DOHH2 (cell line): ENCODE results near the gene LMX1A.
A peak's percentile ranks its signal among the peaks of the same experiment; 100 is the strongest.

ENCODE experiments used
- H3F3A ChIP-seq: fragments of 200-600 bp; sonication (generic), shearing (Covaris generic); 2 replicates; pipeline ENCODE4 v1.6.0; 2016; ENCODE audit warnings: antibody characterized with exemption, mild to moderate bottlenecking; ENCODE audit not compliant: control insufficient read depth, insufficient read depth
- H3K27ac ChIP-seq: fragments of 200-600 bp; sonication (generic); 2 replicates; pipeline ENCODE4 v1.5.1; 2014; ENCODE audit warnings: low read depth, mild to moderate bottlenecking, low read length, moderate library complexity
- H3K27me3 ChIP-seq: fragments of 200-600 bp; sonication (generic); 2 replicates; pipeline ENCODE4 v1.6.1; 2014; ENCODE audit warnings: mild to moderate bottlenecking, low read length, mixed read lengths; ENCODE audit not compliant: control insufficient read depth
- H3K36me3 ChIP-seq: fragments of 200-600 bp; sonication (generic); 2 replicates; pipeline ENCODE4 v1.6.1; 2014; ENCODE audit warnings: mild to moderate bottlenecking, low read length, moderate library complexity, mixed read lengths; ENCODE audit not compliant: control insufficient read depth
- H3K4me1 ChIP-seq: fragments of 200-600 bp; sonication (generic); 2 replicates; pipeline ENCODE4 v1.6.1; 2014; ENCODE audit warnings: mild to moderate bottlenecking, low read length, mixed read lengths; ENCODE audit not compliant: control insufficient read depth
- H3K4me2 ChIP-seq: fragments of 200-600 bp; sonication (generic); 2 replicates; pipeline ENCODE4 v1.6.0; 2014; ENCODE audit warnings: mild to moderate bottlenecking, low read length, moderate library complexity
- H3K4me3 ChIP-seq: fragments of 200-600 bp; sonication (generic); 2 replicates; pipeline ENCODE4 v1.5.1; 2014; ENCODE audit warnings: mild to moderate bottlenecking, low read length, mixed read lengths
- H3K79me2 ChIP-seq: fragments of 200-600 bp; sonication (generic); 2 replicates; pipeline ENCODE4 v1.6.1; 2014; ENCODE audit warnings: mild to moderate bottlenecking, low read length, mixed read lengths; ENCODE audit not compliant: control insufficient read depth
- H3K9me2 ChIP-seq: fragments of 200-600 bp; sonication (generic); replicated peaks from 2 replicates; pipeline ENCODE4 v1.6.1; 2014; ENCODE audit warnings: mild to moderate bottlenecking, low read length, mixed read lengths; ENCODE audit not compliant: control insufficient read depth
- H3K9me3 ChIP-seq: fragments of 200-600 bp; sonication (generic); 2 replicates; pipeline ENCODE4 v1.6.1; 2014; ENCODE audit warnings: antibody characterized with exemption, low read length, mixed read lengths; ENCODE audit not compliant: control insufficient read depth, insufficient read depth
- H4K20me1 ChIP-seq: fragments of 200-600 bp; sonication (generic); 2 replicates; pipeline ENCODE4 v1.6.0; 2014; ENCODE audit warnings: low read depth, mild to moderate bottlenecking, antibody characterized with exemption, low read length, moderate library complexity; ENCODE audit not compliant: control insufficient read depth, insufficient read depth
- CTCF ChIP-seq: fragments of 200-600 bp; sonication (generic); IDR thresholded peaks from one replicate; pipeline ENCODE4 v1.5.1; 2014; ENCODE audit warnings: antibody characterized with exemption, mild to moderate bottlenecking, low read depth, low read length; ENCODE audit not compliant: poor library complexity, severe bottlenecking
- EZH2phosphoT487 ChIP-seq: fragments of 200-600 bp; sonication (generic); IDR thresholded peaks from 2 replicates; pipeline ENCODE4 v1.6.1; 2017; ENCODE audit warnings: borderline replicate concordance, mild to moderate bottlenecking, antibody characterized with exemption, low read length, moderate library complexity, mixed read lengths

Gene LMX1A

DNA sequence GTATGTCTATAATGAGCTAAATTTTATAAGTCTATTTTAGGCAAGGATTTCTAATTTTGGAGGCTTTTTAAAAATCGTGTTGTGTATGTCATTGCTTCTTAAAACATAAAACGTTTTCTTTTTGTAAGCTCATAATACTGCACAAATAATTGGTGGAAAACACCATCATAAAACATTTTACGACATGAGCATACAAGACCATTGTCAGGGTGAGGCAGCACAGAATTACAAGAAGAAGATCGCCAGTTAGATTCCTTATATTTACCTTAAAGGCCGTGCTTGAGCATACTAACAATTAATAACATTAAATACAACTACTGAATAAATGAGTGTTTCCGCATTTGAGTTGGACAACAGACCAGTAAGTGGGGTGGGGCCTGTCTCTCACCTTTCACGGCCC lies 19.1 kb upstream of the LMX1A start:
- no peaks in the 10 kb centered on the region for H4K20me1 ChIP-seq

GRCh38 chr1:165371588-165372225 lies 15.2 kb upstream of the LMX1A start:
- Histone ChIP-seq H3K79me2 (no peaks in the 10 kb centered on the region), H3K36me3 (no peaks in the 10 kb centered on the region), H3K27me3 (peaks cover 69% of the 10 kb centered on the region), H3F3A (no peaks in the 10 kb centered on the region), H4K20me1 (no peaks in the 10 kb centered on the region), H3K4me3 (no peak overlapping the region), H3K27ac (no peak overlapping the region), H3K9me3 (no peaks in the 10 kb centered on the region), H3K4me2 (no peak overlapping the region), H3K4me1 (no peaks in the 10 kb centered on the region), H3K9me2 (no peaks in the 10 kb centered on the region)
- no peak for TF ChIP-seq EZH2phosphoT487
- TF ChIP-seq CTCF, result no peak

More for the DNA sequence above, 19.1 kb upstream of the LMX1A start:
- no peak for TF ChIP-seq CTCF
- TF ChIP-seq EZH2phosphoT487, result no peak
- Histone ChIP-seq H3K9me2 (no peaks in the 10 kb centered on the region), H3K27ac (no peak overlapping the region), H3K4me2 (no peak overlapping the region), H3K4me3 (no peak overlapping the region), H3F3A (no peaks in the 10 kb centered on the region), H3K27me3 (peaks cover 70% of the 10 kb centered on the region), H3K4me1 (no peaks in the 10 kb centered on the region), H3K36me3 (no peaks in the 10 kb centered on the region), H3K9me3 (no peaks in the 10 kb centered on the region), H3K79me2 (no peaks in the 10 kb centered on the region)

DNA sequence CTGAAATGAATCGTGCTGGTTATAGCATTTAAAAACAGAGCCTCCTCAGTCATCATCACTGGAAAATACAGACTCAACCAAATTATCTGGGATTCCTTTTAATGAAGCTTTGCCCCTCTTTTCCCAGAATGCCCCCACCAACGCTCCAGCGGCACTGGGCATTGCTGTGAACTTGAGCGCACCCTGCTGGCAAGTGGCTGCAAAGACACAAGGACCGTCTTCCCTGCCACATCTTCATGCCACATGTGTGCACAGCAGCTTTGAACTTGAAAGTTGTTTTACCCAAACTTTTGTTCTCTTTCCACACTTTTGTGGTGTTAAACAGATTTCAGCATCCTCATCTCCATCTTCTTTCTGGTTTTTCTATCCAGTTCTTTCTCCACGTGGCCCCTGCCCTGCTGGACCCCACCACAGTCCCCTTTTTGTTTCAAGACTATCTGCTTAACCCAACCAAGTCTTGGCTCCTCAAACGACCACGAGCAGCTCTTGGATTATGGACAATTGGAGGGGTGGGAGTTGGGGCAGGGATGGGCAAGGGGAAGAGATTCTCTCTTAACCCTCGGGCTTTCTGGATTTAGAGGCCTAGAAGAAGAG lies 12.8 kb upstream of the LMX1A start:
- no peaks in the 10 kb centered on the region for H3K9me2 ChIP-seq
- H3K4me1 ChIP-seq, result no peaks in the 10 kb centered on the region
- H4K20me1 ChIP-seq, result no peaks in the 10 kb centered on the region
- no peak overlapping the region for H3K4me2 ChIP-seq
- TF ChIP-seq CTCF (peak; percentile 94), EZH2phosphoT487 (no peak)
- no peak overlapping the region for H3K4me3 ChIP-seq
- H3K27me3 ChIP-seq, result peaks cover 68% of the 10 kb centered on the region
- no peaks in the 10 kb centered on the region for H3F3A ChIP-seq
- no peaks in the 10 kb centered on the region for H3K36me3 ChIP-seq
- no peak overlapping the region for H3K27ac ChIP-seq
- H3K9me3 ChIP-seq, result no peaks in the 10 kb centered on the region
- no peaks in the 10 kb centered on the region for H3K79me2 ChIP-seq
